NCI-H1105 treated with DMSO at 0.1 percent for 48 hours (cell line): ENCODE measurements around the gene FRY.

Experiments
- DNase-seq: peaks from one replicate; lab custom pipeline; 2025; lab: John Stamatoyannopoulos, UW

The FRY gene

DNA sequence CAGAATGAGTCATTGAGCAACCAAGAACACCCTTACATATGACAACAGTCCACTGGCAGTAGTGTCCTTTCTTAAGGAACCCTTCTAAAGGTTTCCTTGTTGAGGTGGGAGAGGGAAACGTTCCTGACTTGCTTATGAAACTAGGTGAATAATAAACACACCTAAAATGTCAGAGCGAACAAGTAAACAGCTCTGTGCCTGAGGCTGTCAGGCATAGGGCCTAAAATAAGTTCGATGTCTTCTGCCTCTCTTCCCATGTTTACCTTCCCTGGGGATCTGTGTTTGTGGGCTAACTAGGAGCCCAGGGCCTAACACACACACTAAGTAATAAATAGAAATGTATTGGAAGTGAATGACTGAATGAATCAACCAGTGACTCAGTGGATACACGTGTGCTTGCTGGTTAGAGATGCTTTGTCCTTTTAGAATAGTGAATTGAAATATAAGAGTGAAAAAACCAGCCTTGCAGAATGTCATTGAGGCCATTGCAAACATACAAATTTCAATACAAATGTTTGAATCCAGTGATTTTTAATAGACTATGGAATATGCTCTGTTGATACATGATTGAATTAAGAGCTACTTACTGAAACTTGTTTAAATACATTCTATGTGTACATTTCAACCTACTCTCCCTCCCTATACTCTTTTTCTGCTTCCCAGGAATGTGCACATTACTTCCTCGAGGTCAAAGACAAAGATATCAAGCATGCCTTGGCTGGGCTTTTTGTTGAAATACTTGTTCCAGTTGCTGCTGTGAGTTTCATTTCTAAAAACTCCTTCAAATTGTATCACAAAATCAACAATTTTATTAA is 102.9 kb downstream of the FRY start:
- no peak for DNase-seq

DNA sequence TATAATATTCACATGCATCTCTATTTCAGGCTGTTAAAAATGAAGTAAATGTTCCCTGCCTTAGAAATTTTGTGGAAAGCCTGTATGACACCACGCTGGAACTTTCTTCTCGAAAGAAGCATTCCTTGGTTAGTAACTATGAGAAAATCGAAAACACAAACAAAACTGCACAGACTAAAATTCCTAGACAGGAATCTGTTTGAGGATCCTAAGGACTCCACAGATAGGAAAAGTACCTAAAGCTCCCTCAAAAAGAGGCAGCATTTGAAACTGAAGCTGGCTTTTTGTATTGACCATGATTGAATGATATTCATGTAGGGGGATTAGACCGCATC is 103.4 kb downstream of the FRY start:
- no peak for DNase-seq

DNA sequence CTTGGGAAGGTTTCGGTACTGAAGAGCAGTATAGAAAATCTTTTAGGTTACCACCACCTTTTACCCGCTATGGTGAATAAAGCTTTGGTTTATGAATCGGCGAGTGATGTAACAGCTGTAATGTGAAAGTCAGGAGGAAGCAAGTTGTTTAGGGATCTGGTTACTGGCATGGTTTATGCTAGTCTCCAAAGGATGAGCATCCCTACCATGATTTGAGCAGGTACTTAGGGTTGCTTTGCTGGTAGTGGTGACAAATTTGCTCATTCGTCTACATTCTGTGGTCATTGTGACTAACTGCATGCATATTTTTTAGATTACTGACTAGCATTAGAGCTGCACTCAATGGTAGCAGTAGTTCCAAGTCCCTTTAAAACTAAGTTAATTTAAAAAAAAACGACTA is 104.1 kb downstream of the FRY start:
- no peak for DNase-seq

- no peak for DNase-seq
Measured at GRCh38 chr13:32136061-32136460, 104.5 kb downstream of the FRY start.

DNA sequence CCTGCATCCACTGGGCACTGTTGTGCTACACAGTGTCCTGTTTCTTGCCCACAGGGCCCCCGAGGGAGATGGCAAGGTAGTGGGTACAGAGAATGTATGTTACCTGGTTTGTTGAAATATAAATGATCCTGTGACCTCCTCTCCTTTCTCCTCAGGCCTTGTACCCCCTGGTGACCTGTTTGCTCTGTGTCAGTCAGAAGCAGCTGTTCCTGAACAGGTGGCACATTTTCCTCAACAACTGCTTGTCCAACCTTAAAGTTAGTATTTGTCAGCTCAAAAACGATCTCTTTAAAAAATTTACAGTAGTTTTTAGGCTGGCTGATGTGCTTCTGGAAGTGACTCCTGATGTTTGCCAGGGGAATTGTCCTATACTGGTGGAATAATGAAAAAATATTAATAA is 105.1 kb downstream of the FRY start:
- DNase-seq = no peak

GRCh38 chr13:32139251-32139650 is 107.7 kb downstream of the FRY start:
- no peak for DNase-seq

DNA sequence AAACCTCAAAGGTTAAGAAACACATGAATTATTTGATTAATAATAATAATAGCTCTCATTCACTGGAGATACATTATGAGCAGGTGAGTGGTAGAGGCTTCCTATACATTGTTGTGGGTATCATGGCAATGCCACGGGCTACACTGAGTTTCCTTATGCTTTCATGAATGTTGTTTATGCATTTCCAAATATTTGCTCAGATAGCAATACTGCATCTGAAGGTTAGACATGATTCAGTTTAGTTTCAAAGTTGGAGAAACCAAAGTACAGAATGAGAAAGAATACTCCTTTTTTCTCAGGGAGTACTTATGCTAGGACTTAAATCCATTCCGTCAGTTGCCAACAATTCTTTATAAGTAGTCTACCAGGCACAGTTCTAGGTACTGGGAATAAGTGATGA is 108.5 kb downstream of the FRY start:
- DNase-seq = no peak

DNA sequence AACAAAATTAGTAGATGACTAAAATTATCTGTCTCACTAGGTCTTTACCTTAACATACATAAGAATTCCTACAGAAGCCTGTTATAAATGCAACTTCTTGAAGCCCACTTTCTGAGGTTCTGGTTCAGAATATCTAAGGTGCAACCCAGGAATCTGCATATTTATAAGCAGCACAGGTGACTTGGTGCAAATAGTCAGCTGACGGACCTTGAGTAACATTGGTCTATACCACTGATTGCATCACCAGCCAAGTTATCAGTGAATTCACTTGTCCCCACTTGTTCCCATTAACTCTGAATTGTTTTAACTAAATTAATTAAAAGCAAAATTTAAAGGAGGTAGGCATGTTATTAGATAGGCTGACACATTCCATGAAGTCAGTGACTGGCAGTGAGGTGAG is 109.9 kb downstream of the FRY start:
- no peak for DNase-seq

GRCh38 chr13:32142115-32142514 is 110.5 kb downstream of the FRY start:
- no peak for DNase-seq

DNA sequence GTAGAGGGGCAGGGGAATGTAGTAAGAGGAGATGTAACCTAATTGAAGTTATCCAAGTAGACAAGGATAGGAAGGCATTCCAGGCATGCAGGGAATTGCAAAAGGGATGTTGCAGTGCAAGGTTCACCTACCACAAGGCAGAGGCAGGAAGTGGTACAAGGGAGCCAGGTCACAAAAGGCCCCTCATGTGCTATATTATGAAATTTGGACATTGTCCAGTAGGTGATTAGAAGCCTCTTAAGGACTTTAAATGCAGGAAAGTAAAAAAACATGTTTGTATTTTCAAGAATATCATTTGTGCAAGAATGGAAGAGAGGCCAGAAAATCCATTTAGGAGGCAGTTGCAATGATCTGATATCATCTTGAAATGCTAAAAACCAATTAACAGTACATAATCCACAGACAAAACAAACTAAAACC is 111.4 kb downstream of the FRY start:
- DNase-seq = peak; percentile 35

DNA sequence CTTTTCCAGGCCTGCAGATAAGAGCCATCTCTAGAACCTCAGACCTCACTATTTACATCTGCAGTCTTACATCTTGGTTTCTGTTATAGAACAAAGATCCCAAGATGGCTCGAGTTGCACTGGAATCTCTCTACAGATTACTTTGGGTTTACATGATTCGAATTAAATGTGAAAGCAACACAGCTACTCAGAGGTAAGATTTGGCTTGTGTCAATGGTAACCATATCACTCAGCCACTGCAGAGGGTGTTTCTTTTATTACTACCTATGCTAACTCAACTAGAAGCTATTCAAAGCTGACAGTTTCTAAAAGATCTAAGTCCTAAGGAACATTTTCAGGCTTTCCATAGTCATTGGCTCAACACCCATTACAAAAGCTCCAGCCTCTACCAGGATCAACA is 115.6 kb downstream of the FRY start:
- no peak for DNase-seq

GRCh38 chr13:32147976-32148375 is 116.4 kb downstream of the FRY start:
- no peak for DNase-seq

- DNase-seq = no peak
Measured at GRCh38 chr13:32150239-32150638, 118.7 kb downstream of the FRY start.

DNA sequence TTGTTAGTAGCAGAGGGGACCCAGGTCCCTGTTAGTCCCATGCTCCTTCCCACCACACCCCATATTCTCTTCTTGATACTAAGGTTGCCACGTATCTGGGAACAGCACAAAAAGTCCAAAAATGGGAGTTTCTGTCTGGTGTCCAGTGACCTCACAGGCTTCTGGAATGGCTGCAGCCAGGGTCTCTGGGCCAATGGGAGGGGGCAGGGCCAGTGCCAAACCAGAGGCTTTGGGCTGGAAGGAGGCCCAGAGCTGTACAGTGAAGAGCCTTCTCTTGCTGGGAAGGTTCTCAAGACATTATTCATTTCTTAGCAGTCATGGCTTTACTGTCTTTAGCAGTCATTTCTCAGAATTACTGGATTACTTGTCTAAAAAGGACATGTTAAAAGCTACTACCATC is 119.2 kb downstream of the FRY start:
- no peak for DNase-seq

GRCh38 chr13:32151240-32151639 is 119.7 kb downstream of the FRY start:
- no peak for DNase-seq

DNA sequence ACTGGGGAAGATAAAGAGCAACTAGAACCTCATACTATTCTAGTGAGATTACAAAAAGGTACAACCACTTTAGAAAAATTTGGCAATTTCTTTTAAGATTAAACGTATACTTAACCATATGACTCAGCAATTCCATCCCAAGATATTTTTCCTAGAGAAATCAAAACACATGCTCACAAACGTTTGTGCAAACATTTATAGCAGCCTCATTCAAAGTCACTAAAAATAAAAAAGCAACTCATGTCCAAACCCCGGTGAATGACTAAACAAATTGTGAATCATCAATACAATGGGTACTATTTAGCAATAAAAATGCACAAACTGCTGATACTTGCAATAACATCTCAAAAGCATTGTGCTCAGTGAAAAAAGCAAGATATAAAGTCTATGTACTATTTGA is 121.5 kb downstream of the FRY start:
- no peak for DNase-seq

GRCh38 chr13:32159137-32159869 is 127.7 kb downstream of the FRY start:
- no peak for DNase-seq

DNA sequence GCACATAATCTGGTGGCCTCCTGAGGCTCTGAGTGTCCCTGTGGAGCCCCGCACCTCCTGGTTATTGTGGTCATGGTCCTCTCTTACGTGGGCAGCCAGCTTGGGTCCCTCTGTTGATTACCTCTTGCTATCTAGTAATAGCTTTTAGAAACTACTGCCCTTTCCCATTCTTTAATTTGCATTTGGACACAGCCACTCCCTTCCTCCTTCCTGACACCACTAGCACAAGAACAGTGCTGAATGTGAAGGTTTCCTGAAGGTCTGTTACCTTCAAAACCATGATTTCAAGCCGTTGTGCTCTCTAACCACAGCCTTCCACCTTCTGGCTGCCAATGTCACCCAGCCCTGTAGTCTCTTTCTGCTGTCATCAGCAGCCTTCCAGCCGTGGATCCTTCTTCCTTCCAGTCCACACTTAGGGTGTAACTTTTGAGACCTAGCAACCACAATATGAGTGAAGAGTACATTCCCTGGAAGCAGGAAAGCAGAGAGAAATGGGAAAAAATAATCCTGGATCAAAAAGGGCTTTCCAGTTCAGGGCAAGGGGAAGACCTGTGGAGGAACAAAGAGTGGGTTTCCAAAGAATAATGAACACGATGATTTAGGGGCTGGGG is 130.9 kb downstream of the FRY start:
- no peak for DNase-seq

DNA sequence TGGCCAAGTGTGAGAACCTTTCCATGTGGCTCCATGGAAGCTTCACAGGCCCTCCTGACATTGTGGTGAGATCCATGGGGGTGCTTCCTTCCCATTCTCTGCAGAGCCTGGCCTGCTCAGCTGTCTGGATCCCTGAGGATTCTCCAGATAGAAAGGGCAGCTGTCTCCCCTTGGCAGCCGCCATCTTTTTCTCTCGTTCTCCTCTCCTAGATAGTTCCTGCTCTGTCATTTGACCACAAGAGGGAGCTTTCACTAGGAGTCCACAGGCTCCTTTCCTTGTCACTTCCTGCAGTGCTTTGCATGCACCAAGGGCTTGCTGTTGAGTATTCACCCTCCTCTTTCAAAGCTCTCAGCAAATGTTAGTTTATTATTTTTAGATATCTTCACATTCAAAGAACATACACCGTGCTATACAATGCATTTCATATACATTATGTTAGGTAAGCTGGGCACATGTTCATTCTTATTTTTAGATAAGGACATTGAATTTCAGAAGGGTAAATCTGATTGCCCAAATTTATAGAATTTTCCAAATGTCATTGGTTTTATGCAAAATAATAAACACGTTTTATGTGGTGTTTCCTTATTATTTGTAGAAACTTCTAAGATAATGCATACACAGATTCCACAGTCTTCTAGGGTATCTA is 133.2 kb downstream of the FRY start:
- peak; percentile 57 for DNase-seq

DNA sequence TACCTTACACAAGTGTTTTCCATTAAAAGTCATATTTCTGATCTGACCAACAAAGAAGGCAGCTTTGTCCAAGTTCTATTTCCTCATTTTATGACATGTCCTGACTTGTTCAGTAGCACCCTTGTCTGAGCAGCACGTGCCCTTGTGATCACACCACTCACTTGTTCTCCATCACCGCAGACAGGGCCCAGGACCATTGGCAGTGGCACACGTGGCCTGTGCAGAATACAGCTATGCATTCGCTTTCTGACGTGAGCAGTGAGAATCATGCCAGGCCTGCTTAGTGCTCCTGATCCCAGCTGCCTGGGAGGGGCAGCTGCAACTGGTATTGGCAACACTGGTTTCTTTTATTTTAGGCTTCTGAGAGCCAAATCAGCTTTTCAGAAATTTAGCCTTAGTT is 134.2 kb downstream of the FRY start:
- DNase-seq = no peak

DNA sequence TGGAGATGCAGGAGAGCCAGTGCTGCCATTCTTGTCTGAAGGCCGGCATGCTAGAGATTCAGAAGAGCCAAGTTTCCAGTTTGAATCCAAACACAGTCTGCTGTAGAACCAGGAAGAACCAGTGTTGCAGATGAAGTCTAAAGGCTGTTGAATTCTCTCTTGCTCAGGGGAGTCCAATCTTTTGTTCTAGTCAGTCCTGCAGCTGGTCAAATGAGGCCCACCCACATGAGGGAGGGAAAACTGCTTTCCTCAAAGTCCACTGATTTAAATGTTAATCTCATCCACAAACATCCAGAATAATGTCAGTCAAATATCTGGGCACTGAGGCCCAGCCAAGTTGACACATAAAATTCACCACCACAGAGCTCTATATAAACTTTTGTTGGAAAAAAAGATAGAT is 136.6 kb downstream of the FRY start:
- DNase-seq = no peak

DNA sequence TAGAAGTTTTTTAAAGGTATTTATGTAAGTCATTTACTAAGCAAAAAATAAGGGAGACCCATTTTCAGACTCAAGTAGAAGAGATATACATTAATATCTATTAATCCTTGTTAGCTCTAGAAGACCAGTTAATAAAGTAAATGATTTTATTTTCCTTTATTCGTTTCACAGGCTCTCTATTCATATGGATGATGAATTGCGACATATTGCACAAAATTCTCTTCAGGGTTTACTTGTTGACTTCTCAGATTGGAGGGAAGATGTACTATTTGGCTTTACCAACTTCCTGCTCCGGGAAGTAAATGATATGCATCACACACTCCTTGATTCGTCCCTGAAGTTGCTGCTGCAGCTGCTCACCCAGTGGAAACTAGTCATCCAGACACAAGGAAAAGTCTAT is 139.3 kb downstream of the FRY start:
- DNase-seq = no peak

DNA sequence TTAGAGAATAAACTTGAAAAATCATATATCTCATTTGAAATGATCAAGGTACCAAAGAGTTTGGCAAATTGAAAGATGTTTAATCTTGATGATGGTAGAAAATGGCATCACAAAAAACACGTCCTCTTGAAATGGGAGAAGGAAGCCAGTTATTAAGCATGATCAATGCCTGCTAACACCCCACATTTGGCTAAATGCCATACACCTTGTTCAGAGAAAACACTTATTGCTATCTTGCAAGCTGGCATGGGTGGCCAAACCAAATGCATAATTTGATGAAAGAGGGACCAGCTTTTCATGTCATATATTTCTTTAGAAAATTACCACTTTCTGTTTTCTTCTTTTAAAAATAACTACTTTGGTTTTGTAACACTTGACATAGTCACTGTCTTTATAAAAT is 142.3 kb downstream of the FRY start:
- peak; percentile 58 for DNase-seq
